ENCODE results near the gene GCM1.

GCM1 gene

DNA sequence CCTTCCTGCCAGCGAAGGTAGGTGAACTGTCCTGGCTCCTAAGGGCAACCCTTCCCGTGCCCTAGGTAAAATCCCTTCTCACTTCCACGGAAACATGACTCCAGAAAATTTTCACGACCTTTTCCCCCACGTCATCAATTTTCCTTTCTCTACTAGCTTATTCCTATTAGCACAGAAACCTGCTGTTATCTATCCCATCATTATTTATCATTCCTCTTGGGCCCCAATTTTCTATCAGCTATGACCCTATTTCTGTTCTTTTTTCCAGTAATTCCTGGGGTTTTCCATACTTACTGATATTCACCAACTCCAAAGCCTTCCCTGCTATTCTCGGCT lies 23.8 kb upstream of the GCM1 start:
- Histone ChIP-seq H3K27ac (ENCODE audit: low read depth, low read length) (no peak overlapping the region), H3K36me3 (ENCODE audit: control insufficient read depth, low read length) (no peaks in the 10 kb centered on the region), H3K9me2 (replicated peaks; ENCODE audit: control insufficient read depth, low read length) (no peaks in the 10 kb centered on the region), H4K20me1 (ENCODE audit: control insufficient read depth, insufficient read depth, low read depth, low read length) (no peaks in the 10 kb centered on the region), H3K27me3 (ENCODE audit: control insufficient read depth, low read length) (no peaks in the 10 kb centered on the region), H3K79me2 (ENCODE audit: control insufficient read depth, low read length) (no peaks in the 10 kb centered on the region), H3K4me3 (ENCODE audit: low read length) (no peak overlapping the region), H3F3A (ENCODE audit: control insufficient read depth, insufficient read depth) (no peaks in the 10 kb centered on the region), H3K4me1 (ENCODE audit: control insufficient read depth, low read length) (peaks cover 5% of the 10 kb centered on the region; the same call in 1 of the 2 replicates), H3K9me3 (ENCODE audit: control insufficient read depth, insufficient read depth, low read length) (no peaks in the 10 kb centered on the region), H3K4me2 (ENCODE audit: low read length) (peak overlapping the region; percentile 34)
- TF ChIP-seq EZH2phosphoT487 (IDR thresholded peaks at IDR 0.05; ENCODE audit: borderline replicate concordance, low read length): no peak
- TF ChIP-seq, protein P1, sequence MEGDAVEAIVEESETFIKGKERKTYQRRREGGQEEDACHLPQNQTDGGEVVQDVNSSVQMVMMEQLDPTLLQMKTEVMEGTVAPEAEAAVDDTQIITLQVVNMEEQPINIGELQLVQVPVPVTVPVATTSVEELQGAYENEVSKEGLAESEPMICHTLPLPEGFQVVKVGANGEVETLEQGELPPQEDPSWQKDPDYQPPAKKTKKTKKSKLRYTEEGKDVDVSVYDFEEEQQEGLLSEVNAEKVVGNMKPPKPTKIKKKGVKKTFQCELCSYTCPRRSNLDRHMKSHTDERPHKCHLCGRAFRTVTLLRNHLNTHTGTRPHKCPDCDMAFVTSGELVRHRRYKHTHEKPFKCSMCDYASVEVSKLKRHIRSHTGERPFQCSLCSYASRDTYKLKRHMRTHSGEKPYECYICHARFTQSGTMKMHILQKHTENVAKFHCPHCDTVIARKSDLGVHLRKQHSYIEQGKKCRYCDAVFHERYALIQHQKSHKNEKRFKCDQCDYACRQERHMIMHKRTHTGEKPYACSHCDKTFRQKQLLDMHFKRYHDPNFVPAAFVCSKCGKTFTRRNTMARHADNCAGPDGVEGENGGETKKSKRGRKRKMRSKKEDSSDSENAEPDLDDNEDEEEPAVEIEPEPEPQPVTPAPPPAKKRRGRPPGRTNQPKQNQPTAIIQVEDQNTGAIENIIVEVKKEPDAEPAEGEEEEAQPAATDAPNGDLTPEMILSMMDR (IDR thresholded peaks at IDR 0.05; ENCODE audit: low read depth, low read length, poor library complexity, severe bottlenecking): no peak

DNA sequence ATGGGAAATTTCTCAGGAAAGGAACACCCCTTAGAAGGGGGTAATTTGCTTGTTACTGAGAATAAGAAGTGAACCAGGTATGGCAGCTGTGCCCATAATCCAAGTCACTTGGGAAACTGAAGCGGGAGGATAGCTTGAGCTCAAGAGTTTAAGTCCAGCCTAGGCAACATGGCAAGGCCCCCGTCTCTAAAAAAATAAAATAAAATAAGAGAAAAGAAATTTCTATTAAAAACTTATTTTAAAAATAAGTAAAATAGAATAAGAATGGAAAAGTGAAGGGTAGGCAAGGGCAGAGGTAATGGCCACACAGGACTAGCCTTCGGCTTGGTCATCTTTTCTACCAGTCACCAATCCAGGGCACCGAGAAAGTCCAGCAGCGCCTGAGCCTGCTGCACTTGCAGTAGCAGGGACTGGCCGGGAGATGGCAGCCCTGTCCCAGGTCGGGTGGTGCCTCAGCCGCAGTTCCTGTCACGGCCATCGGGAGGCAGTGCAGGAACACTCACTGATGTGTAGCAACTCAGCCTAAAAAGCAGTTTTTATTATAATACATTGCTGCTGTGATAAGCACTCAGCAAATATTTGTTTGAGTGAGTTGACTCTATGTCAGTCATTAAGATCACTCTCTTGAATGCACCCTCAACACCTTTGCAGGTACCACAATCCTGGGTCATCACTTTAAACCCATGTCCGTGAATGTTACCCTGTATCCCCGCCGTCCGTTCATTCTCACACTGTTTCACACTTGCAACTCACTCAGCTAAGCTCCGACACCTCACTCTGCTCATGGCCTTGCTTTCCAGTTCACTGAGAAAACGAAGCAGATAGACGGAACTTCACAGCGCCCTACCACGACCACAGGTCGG lies 23.2 kb upstream of the GCM1 start:
- Histone ChIP-seq H3K79me2 (ENCODE audit: control insufficient read depth, low read length) (no peaks in the 10 kb centered on the region), H3K27ac (ENCODE audit: low read depth, low read length) (no peak overlapping the region), H3F3A (ENCODE audit: control insufficient read depth, insufficient read depth) (no peaks in the 10 kb centered on the region), H3K9me3 (ENCODE audit: control insufficient read depth, insufficient read depth, low read length) (no peaks in the 10 kb centered on the region), H3K4me1 (ENCODE audit: control insufficient read depth, low read length) (peaks cover 5% of the 10 kb centered on the region; the same call in 1 of the 2 replicates), H3K4me3 (ENCODE audit: low read length) (no peak overlapping the region), H3K4me2 (ENCODE audit: low read length) (peak overlapping the region; percentile 34), H3K27me3 (ENCODE audit: control insufficient read depth, low read length) (no peaks in the 10 kb centered on the region), H3K9me2 (replicated peaks; ENCODE audit: control insufficient read depth, low read length) (no peaks in the 10 kb centered on the region), H3K36me3 (ENCODE audit: control insufficient read depth, low read length) (no peaks in the 10 kb centered on the region), H4K20me1 (ENCODE audit: control insufficient read depth, insufficient read depth, low read depth, low read length) (no peaks in the 10 kb centered on the region)
- TF ChIP-seq EZH2phosphoT487 (IDR thresholded peaks at IDR 0.05; ENCODE audit: borderline replicate concordance, low read length): no peak
- TF ChIP-seq, protein P1 (IDR thresholded peaks at IDR 0.05; ENCODE audit: low read depth, low read length, poor library complexity, severe bottlenecking): peak; percentile 100

DNA sequence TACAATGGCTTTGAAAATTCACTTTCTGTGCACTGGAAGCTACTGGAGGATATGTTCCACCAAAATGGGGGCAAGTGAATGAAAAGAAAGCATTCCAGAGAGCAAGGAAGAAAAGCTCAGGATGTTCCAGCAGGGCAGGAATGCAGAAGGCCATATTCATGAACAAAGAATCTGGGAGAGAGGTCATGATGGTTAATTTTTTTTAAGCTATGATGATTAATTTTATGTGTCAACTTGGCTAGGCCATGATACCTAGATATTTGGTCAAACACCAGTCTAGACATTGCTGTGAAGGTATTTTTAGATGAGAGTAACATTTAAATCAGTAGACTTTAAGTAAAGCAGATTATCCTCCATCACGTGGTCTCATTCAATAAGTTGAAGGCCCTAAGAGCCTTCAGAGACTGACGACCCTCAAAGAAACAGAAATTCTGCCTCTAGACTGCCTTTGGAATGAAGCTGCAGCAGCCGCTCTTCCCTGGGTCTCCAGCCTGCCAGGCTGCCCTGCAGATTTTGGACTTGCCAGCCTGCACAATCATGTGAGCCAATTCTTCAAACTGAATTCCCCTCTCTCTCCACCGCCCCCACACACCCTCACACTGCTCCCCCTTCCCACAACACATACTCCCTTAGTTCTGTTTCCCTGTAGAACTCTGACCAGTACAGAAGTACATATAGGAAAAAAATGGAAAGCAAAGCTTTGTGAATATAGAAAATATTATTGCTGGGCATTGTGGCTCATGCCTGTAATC lies 20.1 kb upstream of the GCM1 start:
- no peaks in the 10 kb centered on the region for H3K9me3 ChIP-seq (ENCODE audit: control insufficient read depth, insufficient read depth, low read length)
- H3K79me2 ChIP-seq (ENCODE audit: control insufficient read depth, low read length): no peaks in the 10 kb centered on the region
- H3K4me2 ChIP-seq (ENCODE audit: low read length): no peak overlapping the region
- H3K4me1 ChIP-seq (ENCODE audit: control insufficient read depth, low read length): peaks cover 5% of the 10 kb centered on the region; the same call in 1 of the 2 replicates
- no peak overlapping the region for H3K27ac ChIP-seq (ENCODE audit: low read depth, low read length)
- no peaks in the 10 kb centered on the region for H4K20me1 ChIP-seq (ENCODE audit: control insufficient read depth, insufficient read depth, low read depth, low read length)
- H3K27me3 ChIP-seq (ENCODE audit: control insufficient read depth, low read length): no peaks in the 10 kb centered on the region
- H3K4me3 ChIP-seq (ENCODE audit: low read length): no peak overlapping the region
- H3K36me3 ChIP-seq (ENCODE audit: control insufficient read depth, low read length): no peaks in the 10 kb centered on the region
- no peak for TF ChIP-seq EZH2phosphoT487 (IDR thresholded peaks at IDR 0.05; ENCODE audit: borderline replicate concordance, low read length)
- TF ChIP-seq, protein P1 (IDR thresholded peaks at IDR 0.05; ENCODE audit: low read depth, low read length, poor library complexity, severe bottlenecking): no peak
- H3K9me2 ChIP-seq (replicated peaks; ENCODE audit: control insufficient read depth, low read length): no peaks in the 10 kb centered on the region
- no peaks in the 10 kb centered on the region for H3F3A ChIP-seq (ENCODE audit: control insufficient read depth, insufficient read depth)
